Trophoblast cell (in vitro differentiated cells and primary cell): ENCODE results near the gene LRRC8D.

Experiments
- DNase-seq, 2 donors: peaks; one replicate each; pipeline ENCODE4 v3.0.0-alpha.2; 2016
- H2AFZ ChIP-seq: 2 replicates; pipeline ENCODE4 v1.6.1; 2013; ENCODE audit warnings: low read length, moderate library complexity, mild to moderate bottlenecking; ENCODE audit not compliant: insufficient read depth, poor library complexity
- H2AK5ac ChIP-seq: 2 replicates; pipeline ENCODE4 v1.6.1; 2013; ENCODE audit warnings: mild to moderate bottlenecking, low read length
- H2BK120ac ChIP-seq: 2 replicates; pipeline ENCODE4 v1.6.1; 2013; ENCODE audit warnings: low read length, mild to moderate bottlenecking, moderate library complexity; ENCODE audit not compliant: insufficient read depth, poor library complexity
- H2BK12ac ChIP-seq: 2 replicates; pipeline ENCODE4 v1.6.1; 2013; ENCODE audit warnings: mild to moderate bottlenecking, low read length, moderate library complexity
- H2BK5ac ChIP-seq: 2 replicates; pipeline ENCODE4 v1.6.1; 2013; ENCODE audit warnings: low read length, low read depth, moderate library complexity, mild to moderate bottlenecking; ENCODE audit not compliant: poor library complexity
- H3K14ac ChIP-seq: 2 replicates; pipeline ENCODE4 v1.6.1; 2013; ENCODE audit warnings: mild to moderate bottlenecking, low read length
- H3K18ac ChIP-seq: 2 replicates; pipeline ENCODE4 v1.6.1; 2013; ENCODE audit warnings: mild to moderate bottlenecking, low read length
- H3K23ac ChIP-seq: 2 replicates; pipeline ENCODE4 v1.6.1; 2013; ENCODE audit warnings: low read length
- H3K27ac ChIP-seq: 2 replicates; pipeline ENCODE4 v1.5.1; 2013; ENCODE audit warnings: low read depth, mild to moderate bottlenecking, inconsistent platforms, low read length, moderate library complexity
- H3K27me3 ChIP-seq: 2 replicates; pipeline ENCODE4 v1.6.1; 2013; ENCODE audit warnings: inconsistent platforms, mild to moderate bottlenecking, low read length, moderate library complexity; ENCODE audit not compliant: insufficient read depth
- H3K36me3 ChIP-seq, 2 experiments: 1 replicate in 1 of 2; 2 replicates in 1 of 2; pipeline ENCODE4 v1.6.1; 2013; ENCODE audit warnings: low read length in 2 of 2, mild to moderate bottlenecking in 2 of 2, moderate library complexity in 1 of 2; ENCODE audit not compliant: insufficient read depth in 2 of 2, control insufficient read depth in 1 of 2
- H3K4ac ChIP-seq: 2 replicates; pipeline ENCODE4 v1.6.1; 2013; ENCODE audit warnings: low read depth, mild to moderate bottlenecking, low read length, moderate library complexity
- H3K4me1 ChIP-seq, 2 experiments: 1 replicate in 1 of 2; 2 replicates in 1 of 2; pipeline ENCODE4 v1.6.1; 2013; ENCODE audit warnings: low read length in 2 of 2, mild to moderate bottlenecking in 2 of 2, moderate library complexity in 1 of 2; ENCODE audit not compliant: insufficient read depth in 2 of 2, control insufficient read depth in 1 of 2
- H3K4me2 ChIP-seq: 2 replicates; pipeline ENCODE4 v1.6.1; 2013; ENCODE audit warnings: inconsistent platforms, mild to moderate bottlenecking, low read length, moderate library complexity
- H3K4me3 ChIP-seq: 2 replicates; pipeline ENCODE4 v1.5.1; 2013; ENCODE audit warnings: mild to moderate bottlenecking, low read depth, low read length, inconsistent platforms
- H3K79me1 ChIP-seq: one replicate; pipeline ENCODE4 v1.6.1; 2013; ENCODE audit warnings: low read length
- H3K79me2 ChIP-seq: 2 replicates; pipeline ENCODE4 v1.6.1; 2013; ENCODE audit warnings: low read length, mild to moderate bottlenecking; ENCODE audit not compliant: control insufficient read depth, insufficient read depth, poor library complexity
- H3K9ac ChIP-seq: 2 replicates; pipeline ENCODE4 v1.6.1; 2013; ENCODE audit warnings: mild to moderate bottlenecking, low read length
- H3K9me3 ChIP-seq: 2 replicates; pipeline ENCODE4 v1.6.1; 2013; ENCODE audit warnings: low read depth, mild to moderate bottlenecking, control low read depth, inconsistent platforms, low read length; ENCODE audit not compliant: insufficient read depth
- H4K12ac ChIP-seq: 2 replicates; pipeline ENCODE4 v1.6.1; 2013; ENCODE audit warnings: low read depth, mild to moderate bottlenecking, low read length, moderate library complexity
- H4K8ac ChIP-seq: 2 replicates; pipeline ENCODE4 v1.6.1; 2013; ENCODE audit warnings: low read depth, mild to moderate bottlenecking, low read length, moderate library complexity
- H4K91ac ChIP-seq: one replicate; pipeline ENCODE4 v1.6.1; 2013; ENCODE audit warnings: low read depth, mild to moderate bottlenecking, low read length, moderate library complexity
- WGBS: extraction: QIAGEN DNeasy Blood & Tissue Kit; methylation state at CpG from one replicate; pipeline ENCODE4 v1.1.7; 2013; ENCODE audit warnings: missing lambda C conversion rate; ENCODE audit not compliant: insufficient read length, insufficient coverage; ENCODE audit errors: extremely low coverage; 5-methylcytosine and 5-hydroxymethylcytosine counted together

LRRC8D gene

GRCh38 chr1:89807503-89807902, 13.3 kb upstream of the LRRC8D start:
- Histone ChIP-seq H2BK120ac (peak overlapping the region; percentile 58), H3K27ac (no peak overlapping the region), H3K9ac (no peak overlapping the region), H3K4ac (no peak overlapping the region), H3K79me1 (peaks cover 26% of the 10 kb centered on the region), H3K4me2 (no peak overlapping the region), H3K14ac (no peak overlapping the region), H3K36me3 (no peaks in the 10 kb centered on the region), H3K27me3 (no peaks in the 10 kb centered on the region), H4K91ac (peak overlapping the region; percentile 25), H2BK12ac (peak overlapping the region; percentile 6), H4K12ac (no peak overlapping the region), H3K79me2 (peaks cover 2% of the 10 kb centered on the region), H2AFZ (no peak overlapping the region), H3K4me3 (no peak overlapping the region), H3K9me3 (peaks cover 1% of the 10 kb centered on the region), H2AK5ac (no peak overlapping the region), H4K8ac (no peak overlapping the region), H3K23ac (no peak overlapping the region), H2BK5ac (peak overlapping the region; percentile 55), H3K18ac (no peak overlapping the region), H3K4me1 (peaks cover 20 to 27% of the 10 kb centered on the region in 2 experiments)
- no peak for DNase-seq
- no CpG with 5 or more reads among the region's 2 CpGs for WGBS

DNA sequence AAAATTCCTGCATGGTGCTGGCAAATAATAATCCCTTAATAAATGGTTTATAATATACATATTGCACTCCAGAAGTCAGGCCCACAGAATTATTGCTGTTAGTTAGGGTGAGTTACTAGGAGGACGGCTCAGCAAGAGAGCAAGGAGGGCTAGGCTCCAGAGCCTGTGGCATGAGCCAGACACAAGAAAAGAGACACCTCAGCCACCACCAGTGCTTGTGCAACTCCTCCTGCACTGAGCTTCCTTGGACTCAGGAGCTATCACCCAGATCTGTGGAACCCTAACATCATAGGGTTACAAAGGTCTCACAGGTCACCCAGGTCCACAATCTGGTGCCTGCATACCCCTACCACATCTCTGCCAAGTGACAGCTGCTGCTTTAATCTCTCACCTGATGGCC, 12.8 kb upstream of the LRRC8D start:
- peak overlapping the region; percentile 48 for H3K4me2 ChIP-seq
- H2BK5ac ChIP-seq, result peak overlapping the region; percentile 50
- DNase-seq, result peak in 1 of 2 donors; percentile 36
- H3K14ac ChIP-seq, result peak overlapping the region; percentile 4
- H2BK120ac ChIP-seq, result peak overlapping the region; percentile 28
- peaks cover 2% of the 10 kb centered on the region for H3K79me2 ChIP-seq
- H3K36me3 ChIP-seq, result no peaks in the 10 kb centered on the region
- H3K4me1 ChIP-seq, result peaks cover 20 to 29% of the 10 kb centered on the region in 2 experiments
- no peak overlapping the region for H3K23ac ChIP-seq
- H2BK12ac ChIP-seq, result no peak overlapping the region
- H2AFZ ChIP-seq, result no peak overlapping the region
- no CpG with 5 or more reads among the region's 1 CpG for WGBS
- H3K27ac ChIP-seq, result peak overlapping the region; percentile 87
- peaks cover 28% of the 10 kb centered on the region for H3K79me1 ChIP-seq
- no peak overlapping the region for H3K4me3 ChIP-seq
- peak overlapping the region; percentile 32 for H4K8ac ChIP-seq
- no peak overlapping the region for H4K12ac ChIP-seq
- H3K18ac ChIP-seq, result no peak overlapping the region
- peak overlapping the region; percentile 28 for H4K91ac ChIP-seq
- H3K9me3 ChIP-seq, result peaks cover 1% of the 10 kb centered on the region
- H3K9ac ChIP-seq, result no peak overlapping the region
- H3K27me3 ChIP-seq, result no peaks in the 10 kb centered on the region
- no peak overlapping the region for H2AK5ac ChIP-seq
- no peak overlapping the region for H3K4ac ChIP-seq

DNA sequence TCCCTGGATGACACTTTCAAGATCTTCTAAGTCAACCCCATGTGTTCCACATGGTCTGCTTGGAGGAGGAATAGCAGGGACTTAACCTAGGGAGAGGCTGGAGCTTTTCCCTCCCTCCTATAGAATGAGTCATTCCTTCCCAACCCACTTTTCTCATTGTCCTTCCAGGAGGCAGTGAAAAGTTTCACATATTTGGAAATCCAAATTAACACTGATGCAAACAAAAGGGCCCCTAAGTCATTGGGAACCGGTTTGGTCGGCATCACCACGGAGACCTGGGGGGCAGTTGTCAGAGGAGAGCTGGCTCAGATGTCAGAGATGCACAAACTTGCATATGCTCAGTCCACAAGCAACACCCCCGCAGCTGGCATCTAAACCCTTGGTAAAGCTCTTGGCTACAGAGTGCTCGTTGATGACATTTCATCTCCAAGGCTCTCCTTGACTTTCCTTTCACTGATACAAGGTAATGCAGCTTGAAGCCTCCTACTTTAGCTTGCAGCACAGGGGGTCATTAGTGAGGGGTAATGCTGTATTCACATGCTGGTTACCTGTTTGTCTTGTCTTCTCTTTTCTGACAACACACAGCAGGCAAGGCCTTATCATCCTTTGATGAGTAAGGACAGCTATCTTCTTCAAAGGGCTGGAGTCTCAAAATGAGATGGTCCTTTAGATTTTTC, 12.3 kb upstream of the LRRC8D start:
- H2BK12ac ChIP-seq, result no peak overlapping the region
- WGBS, result no CpG with 5 or more reads among the region's 5 CpGs

GRCh38 chr1:89809556-89809955, 11.3 kb upstream of the LRRC8D start:
- Histone ChIP-seq H4K91ac (peak overlapping the region; percentile 11), H4K12ac (no peak overlapping the region), H3K79me1 (peaks cover 28% of the 10 kb centered on the region), H3K14ac (no peak overlapping the region), H3K9me3 (peaks cover 1% of the 10 kb centered on the region), H2BK120ac (no peak overlapping the region), H3K27me3 (no peaks in the 10 kb centered on the region), H3K4ac (no peak overlapping the region), H3K18ac (no peak overlapping the region), H2BK12ac (peak overlapping the region; percentile 86), H3K4me1 (peaks cover 20 to 29% of the 10 kb centered on the region in 2 experiments), H3K79me2 (peaks cover 2% of the 10 kb centered on the region), H3K23ac (no peak overlapping the region), H3K4me3 (no peak overlapping the region), H3K4me2 (no peak overlapping the region), H3K27ac (peak overlapping the region; percentile 2), H3K36me3 (no peaks in the 10 kb centered on the region), H4K8ac (no peak overlapping the region), H2AK5ac (no peak overlapping the region), H2AFZ (no peak overlapping the region), H3K9ac (no peak overlapping the region), H2BK5ac (no peak overlapping the region)
- peak in 1 of 2 donors; percentile 69 for DNase-seq
- WGBS, result no CpG with 5 or more reads among the region's 3 CpGs

More for the DNA sequence above, 12.3 kb upstream of the LRRC8D start:
- Histone ChIP-seq H3K27me3 (no peaks in the 10 kb centered on the region), H3K18ac (no peak overlapping the region), H2BK5ac (peak overlapping the region; percentile 50), H2AK5ac (no peak overlapping the region), H2AFZ (no peak overlapping the region), H3K79me1 (peaks cover 28% of the 10 kb centered on the region), H3K4ac (no peak overlapping the region), H3K9me3 (peaks cover 1% of the 10 kb centered on the region), H3K4me2 (peak overlapping the region; percentile 58), H4K91ac (peak overlapping the region; percentile 28), H3K14ac (peak overlapping the region; percentile 12), H3K79me2 (peaks cover 2% of the 10 kb centered on the region), H4K12ac (no peak overlapping the region), H3K27ac (peak overlapping the region; percentile 87), H3K4me3 (no peak overlapping the region), H4K8ac (peak overlapping the region; percentile 32), H3K9ac (no peak overlapping the region), H2BK120ac (peak overlapping the region; percentile 28), H3K36me3 (no peaks in the 10 kb centered on the region), H3K4me1 (peaks cover 20 to 29% of the 10 kb centered on the region in 2 experiments), H3K23ac (no peak overlapping the region)
- peak; percentile 73 to 82 for DNase-seq
